SJSA1 (cell line): ENCODE data around the gene ENOX1. TPM values are rescaled to one million over a fixed set of nuclear protein-coding genes. Genes with fewer than 3 reads are reported as not detected.

Experiments
- DNase-seq, 2 experiments: peaks; one replicate each; pipeline ENCODE4 v3.0.0-alpha.2; 2015 to 2020; ENCODE audit warnings: low spot score in 2 of 2, low read depth in 1 of 2
- H3K27ac ChIP-seq: fragments of 250-450 bp; sonication (Bioruptor Pico); 2 replicates; pipeline ENCODE4 v1.5.1; 2020; ENCODE audit warnings: mild to moderate bottlenecking, moderate library complexity
- H3K27me3 ChIP-seq: fragments of 250-450 bp; sonication (Bioruptor Pico); replicated peaks from 2 replicates; pipeline ENCODE4 v1.5.1; 2020; ENCODE audit warnings: mild to moderate bottlenecking, moderate library complexity
- H3K36me3 ChIP-seq: fragments of 250-450 bp; sonication (Bioruptor Pico); 2 replicates; pipeline ENCODE4 v1.5.1; 2020; ENCODE audit warnings: mild to moderate bottlenecking
- H3K4me1 ChIP-seq: fragments of 250-450 bp; sonication (Bioruptor Pico); replicated peaks from 2 replicates; pipeline ENCODE4 v1.6.1; 2021; ENCODE audit warnings: mild to moderate bottlenecking
- H3K4me3 ChIP-seq: fragments of 250-450 bp; sonication (Bioruptor Pico); 2 replicates; pipeline ENCODE4 v1.5.1; 2020; ENCODE audit warnings: mild to moderate bottlenecking
- H3K9me3 ChIP-seq: fragments of 250-450 bp; sonication (Bioruptor Pico); replicated peaks from 2 replicates; pipeline ENCODE4 v1.5.1; 2020; ENCODE audit warnings: mild to moderate bottlenecking
- total RNA-seq: library from RNA; depleted of rRNA; stranded (reverse); fragments of >200 nt; shearing (Covaris generic); gene quantifications from 2 replicates; pipeline ENCODE4 v1.2.3, GENCODE V29; 2014

Gene ENOX1
- total RNA-seq, 1 experiment from 2014 or later = 1.3 TPM

DNA sequence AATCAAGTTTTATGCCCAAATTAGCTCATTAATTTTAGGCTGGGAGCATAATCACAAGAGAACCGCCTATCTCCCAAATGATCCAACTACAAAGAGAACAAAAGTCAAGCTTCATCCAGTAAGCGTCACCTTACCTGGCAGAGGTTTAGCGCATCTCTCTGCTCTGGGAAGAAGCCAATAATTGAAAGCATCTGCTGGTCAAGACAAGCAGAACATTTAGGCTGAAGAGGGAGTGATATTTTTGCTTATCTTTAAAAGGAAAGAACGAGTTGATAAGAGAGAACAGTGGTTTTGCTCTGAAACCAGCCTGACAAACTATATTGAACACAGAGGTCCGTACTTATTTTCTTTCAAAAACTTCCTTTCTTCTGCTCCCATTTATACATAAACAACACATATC, 242.1 kb downstream of the ENOX1 start:
- no peaks in the 10 kb centered on the region for H3K36me3 ChIP-seq
- H3K4me1 ChIP-seq = peaks cover 5% of the 10 kb centered on the region; the same call in 1 of the 2 replicates
- no peak overlapping the region for H3K27ac ChIP-seq
- no peak for DNase-seq
- no peaks in the 10 kb centered on the region for H3K9me3 ChIP-seq
- no peaks in the 10 kb centered on the region for H3K27me3 ChIP-seq
- no peak overlapping the region for H3K4me3 ChIP-seq

DNA sequence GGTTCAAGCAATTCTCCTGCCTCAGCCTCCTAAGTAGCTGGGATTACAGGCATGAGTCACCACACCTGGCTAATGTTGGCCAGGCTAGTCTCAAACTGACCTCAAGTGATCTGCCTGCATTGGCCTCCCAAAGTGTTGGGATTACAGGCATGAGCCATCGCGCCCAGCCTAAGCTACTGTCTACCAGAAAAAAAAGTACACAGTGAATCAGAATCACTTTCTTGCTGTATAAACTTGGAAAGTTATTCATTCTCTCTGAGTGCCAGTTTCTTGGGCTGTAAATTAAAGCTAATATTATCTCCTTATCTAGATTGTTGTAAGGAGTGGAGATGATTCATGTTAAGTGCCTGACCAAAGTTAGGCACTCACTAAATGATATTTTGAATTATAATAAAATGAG, 242.8 kb downstream of the ENOX1 start:
- no peak for DNase-seq
- Histone ChIP-seq H3K9me3 (no peaks in the 10 kb centered on the region), H3K4me3 (no peak overlapping the region), H3K27me3 (no peaks in the 10 kb centered on the region), H3K27ac (no peak overlapping the region), H3K4me1 (peaks cover 5% of the 10 kb centered on the region; the same call in 1 of the 2 replicates), H3K36me3 (no peaks in the 10 kb centered on the region)

- no peak for DNase-seq
Observed at GRCh38 chr13:43543331-43543730, 243.4 kb downstream of the ENOX1 start.

GRCh38 chr13:43537124-43537523, 249.6 kb downstream of the ENOX1 start:
- DNase-seq = no peak

More at GRCh38 chr13:43543331-43543730, 243.4 kb downstream of the ENOX1 start:
- Histone ChIP-seq H3K4me1 (peaks cover 5% of the 10 kb centered on the region; the same call in 1 of the 2 replicates), H3K27ac (no peak overlapping the region), H3K27me3 (no peaks in the 10 kb centered on the region), H3K36me3 (no peaks in the 10 kb centered on the region), H3K4me3 (no peak overlapping the region), H3K9me3 (no peaks in the 10 kb centered on the region)

DNA sequence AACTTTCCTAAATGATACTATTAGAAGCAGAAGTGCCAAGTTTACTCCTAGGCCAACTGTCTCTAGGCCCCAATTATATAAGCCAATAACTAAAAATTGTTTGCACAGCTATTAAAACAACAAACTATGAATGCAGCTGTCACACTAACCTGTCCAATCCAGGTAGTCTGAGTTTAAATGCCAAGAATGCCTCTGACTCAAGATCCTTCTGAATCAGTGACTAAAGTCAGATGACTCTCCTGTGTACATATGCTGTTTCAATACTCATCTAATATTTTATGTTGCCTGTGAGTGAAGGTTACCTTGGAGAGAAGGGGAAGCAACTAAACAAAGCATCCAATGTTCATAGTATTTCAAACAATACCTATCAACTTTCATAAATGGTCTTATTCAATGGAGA, 257.0 kb downstream of the ENOX1 start:
- no peaks in the 10 kb centered on the region for H3K9me3 ChIP-seq
- H3K27ac ChIP-seq = no peak overlapping the region

More at GRCh38 chr13:43537124-43537523, 249.6 kb downstream of the ENOX1 start:
- no peaks in the 10 kb centered on the region for H3K4me1 ChIP-seq
- H3K4me3 ChIP-seq = no peak overlapping the region
- no peaks in the 10 kb centered on the region for H3K27me3 ChIP-seq
- no peaks in the 10 kb centered on the region for H3K9me3 ChIP-seq
- no peaks in the 10 kb centered on the region for H3K36me3 ChIP-seq
- no peak overlapping the region for H3K27ac ChIP-seq

GRCh38 chr13:43528992-43529391, 257.8 kb downstream of the ENOX1 start:
- Histone ChIP-seq H3K36me3 (no peaks in the 10 kb centered on the region), H3K27me3 (no peaks in the 10 kb centered on the region), H3K4me3 (no peak overlapping the region), H3K9me3 (no peaks in the 10 kb centered on the region), H3K4me1 (no peaks in the 10 kb centered on the region), H3K27ac (no peak overlapping the region)
- no peak for DNase-seq

More for the DNA sequence above, 257.0 kb downstream of the ENOX1 start:
- DNase-seq = no peak
- Histone ChIP-seq H3K36me3 (no peaks in the 10 kb centered on the region), H3K4me1 (no peaks in the 10 kb centered on the region), H3K27me3 (no peaks in the 10 kb centered on the region), H3K4me3 (no peak overlapping the region)

DNA sequence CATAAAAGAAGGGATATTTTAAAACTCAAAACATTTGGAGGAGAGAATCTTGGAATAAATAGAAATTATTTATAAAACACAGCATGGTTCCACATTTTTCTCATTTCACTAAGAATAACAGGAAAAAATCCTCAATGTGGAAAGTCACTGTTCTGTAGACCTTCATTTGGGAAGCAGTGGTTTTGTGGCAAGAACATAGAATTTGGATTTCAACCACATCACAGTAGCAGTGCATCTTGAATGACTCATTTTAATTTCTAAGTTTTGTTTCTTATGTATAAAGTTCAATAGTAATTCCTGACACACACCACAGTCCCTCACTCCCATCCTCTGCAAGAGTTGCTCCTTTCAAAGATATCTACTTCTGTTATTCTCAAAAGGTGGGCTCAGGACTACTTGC, 264.0 kb downstream of the ENOX1 start:
- Histone ChIP-seq H3K27me3 (no peaks in the 10 kb centered on the region), H3K4me3 (no peak overlapping the region), H3K4me1 (no peaks in the 10 kb centered on the region), H3K9me3 (no peaks in the 10 kb centered on the region), H3K36me3 (no peaks in the 10 kb centered on the region), H3K27ac (no peak overlapping the region)
- peak in 1 of 2 experiments; percentile 6 for DNase-seq

GRCh38 chr13:43520351-43520750, 266.4 kb downstream of the ENOX1 start:
- DNase-seq = no peak
- Histone ChIP-seq H3K27ac (no peak overlapping the region), H3K9me3 (no peaks in the 10 kb centered on the region), H3K4me3 (no peak overlapping the region), H3K36me3 (no peaks in the 10 kb centered on the region), H3K27me3 (no peaks in the 10 kb centered on the region), H3K4me1 (no peaks in the 10 kb centered on the region)

DNA sequence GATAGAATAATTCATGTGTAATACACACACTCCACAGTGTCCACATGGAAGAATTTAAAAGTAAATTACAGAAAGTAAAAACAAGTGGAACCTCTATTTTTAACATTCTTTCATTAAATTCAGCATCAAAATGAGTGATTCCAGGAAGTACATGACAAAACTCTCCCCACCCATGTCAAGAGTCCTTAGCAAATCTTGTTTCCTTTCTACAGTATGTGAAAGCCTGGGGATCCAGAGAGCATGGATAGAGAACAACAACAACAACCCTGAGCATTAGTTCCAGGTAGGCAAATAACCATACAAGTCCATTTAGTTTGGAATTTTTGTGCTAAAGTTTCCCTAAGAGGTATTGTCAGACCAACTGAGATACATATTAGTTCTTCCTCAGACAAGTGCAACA, 267.9 kb downstream of the ENOX1 start:
- H3K4me1 ChIP-seq = no peaks in the 10 kb centered on the region
- H3K4me3 ChIP-seq = no peak overlapping the region
- no peak for DNase-seq
- no peaks in the 10 kb centered on the region for H3K27me3 ChIP-seq
- no peaks in the 10 kb centered on the region for H3K36me3 ChIP-seq
- H3K27ac ChIP-seq = no peak overlapping the region
- H3K9me3 ChIP-seq = no peaks in the 10 kb centered on the region

GRCh38 chr13:43516401-43516833, 270.4 kb downstream of the ENOX1 start:
- H3K36me3 ChIP-seq = no peaks in the 10 kb centered on the region
- no peaks in the 10 kb centered on the region for H3K4me1 ChIP-seq
- H3K9me3 ChIP-seq = no peaks in the 10 kb centered on the region
- H3K4me3 ChIP-seq = no peak overlapping the region
- H3K27me3 ChIP-seq = no peaks in the 10 kb centered on the region
- H3K27ac ChIP-seq = no peak overlapping the region
- DNase-seq = no peak

- no peak for DNase-seq
- no peaks in the 10 kb centered on the region for H3K4me1 ChIP-seq
- H3K27ac ChIP-seq = no peak overlapping the region
- H3K27me3 ChIP-seq = no peaks in the 10 kb centered on the region
- no peak overlapping the region for H3K4me3 ChIP-seq
- no peaks in the 10 kb centered on the region for H3K9me3 ChIP-seq
- no peaks in the 10 kb centered on the region for H3K36me3 ChIP-seq
Observed at GRCh38 chr13:43515531-43515930, 271.2 kb downstream of the ENOX1 start.

- H3K27ac ChIP-seq = no peak overlapping the region
- H3K4me3 ChIP-seq = no peak overlapping the region
- no peaks in the 10 kb centered on the region for H3K9me3 ChIP-seq
- DNase-seq = no peak
- H3K27me3 ChIP-seq = no peaks in the 10 kb centered on the region
- no peaks in the 10 kb centered on the region for H3K36me3 ChIP-seq
- no peaks in the 10 kb centered on the region for H3K4me1 ChIP-seq
Observed at GRCh38 chr13:43514311-43514710, 272.5 kb downstream of the ENOX1 start.

- H3K27me3 ChIP-seq = no peaks in the 10 kb centered on the region
Observed at GRCh38 chr13:43512221-43512620, 274.6 kb downstream of the ENOX1 start.

GRCh38 chr13:43510956-43511901, 275.5 kb downstream of the ENOX1 start:
- H3K9me3 ChIP-seq = no peaks in the 10 kb centered on the region
- no peaks in the 10 kb centered on the region for H3K4me1 ChIP-seq
- H3K27ac ChIP-seq = no peak overlapping the region
- no peaks in the 10 kb centered on the region for H3K27me3 ChIP-seq
- no peak for DNase-seq
- no peak overlapping the region for H3K4me3 ChIP-seq
- H3K36me3 ChIP-seq = no peaks in the 10 kb centered on the region

More at GRCh38 chr13:43512221-43512620, 274.6 kb downstream of the ENOX1 start:
- H3K36me3 ChIP-seq = no peaks in the 10 kb centered on the region
- no peak for DNase-seq
- no peaks in the 10 kb centered on the region for H3K9me3 ChIP-seq
- no peaks in the 10 kb centered on the region for H3K4me1 ChIP-seq
- H3K27ac ChIP-seq = no peak overlapping the region
- H3K4me3 ChIP-seq = no peak overlapping the region
